Uterus (tissue), 4 donors: ENCODE measurements around the gene PLPPR3. TPM values are rescaled to one million over a fixed set of nuclear protein-coding genes. Genes with fewer than 3 reads are reported as not detected.
A peak's percentile ranks its signal among the peaks of the same experiment; 100 is the strongest.

Source experiments
- DNase-seq, 2 donors: peaks; one replicate each; pipeline ENCODE4 v3.0.0-alpha.2; 2019 to 2020
- H3K27ac ChIP-seq, 2 donors: fragments of 200-600 bp; sonication (generic); 1 replicate in 1 of 2; 2 replicates in 1 of 2; pipeline ENCODE4 v1.5.1; 2016 to 2018
- H3K27me3 ChIP-seq, 2 donors: fragments of 200-600 bp; sonication (generic); one replicate each; pipeline ENCODE4 v1.5.1; 2018 to 2019; ENCODE audit warnings: control low read depth in 1 of 2
- H3K36me3 ChIP-seq, 2 donors: fragments of 200-600 bp; sonication (generic); one replicate each; pipeline ENCODE4 v1.5.1; 2019; ENCODE audit warnings: control low read depth in 1 of 2
- H3K4me1 ChIP-seq, 2 donors: fragments of 200-600 bp; sonication (generic); one replicate each; pipeline ENCODE4 v1.5.1; 2018 to 2019; ENCODE audit warnings: control low read depth in 1 of 2
- H3K4me3 ChIP-seq, 2 donors: fragments of 200-600 bp; sonication (generic); 1 replicate in 1 of 2; 2 replicates in 1 of 2; pipeline ENCODE4 v1.5.1; 2018 to 2019; ENCODE audit warnings: mild to moderate bottlenecking in 1 of 2
- H3K9me3 ChIP-seq, 2 donors: fragments of 200-600 bp; sonication (generic); one replicate each; pipeline ENCODE4 v1.5.1; 2019; ENCODE audit warnings: control low read depth in 1 of 2
- CTCF ChIP-seq, 4 experiments: fragments of 200-600 bp in 2 of 4; fragments of 450-650 bp in 2 of 4; sonication (generic) in 2 of 4; IDR thresholded peaks; one replicate each; pipeline ENCODE4 v1.5.1; 2016 to 2019; ENCODE audit warnings: antibody characterized with exemption in 4 of 4, mild to moderate bottlenecking in 2 of 4, moderate library complexity in 1 of 4
- POLR2A ChIP-seq, 2 donors: fragments of 450-650 bp; IDR thresholded peaks; one replicate each; pipeline ENCODE4 v1.6.1; 2016; ENCODE audit warnings: antibody characterized with exemption in 2 of 2, mild to moderate bottlenecking in 1 of 2, moderate library complexity in 1 of 2
- intact Hi-C: fragments of 100-400 bp; cut with DNase I; formaldehyde crosslinking; loops from one replicate; pipeline ENCODE4 v1.15.1; 2023; ENCODE audit warnings: low total_unique reads
- total RNA-seq, 4 donors: library from RNA; depleted of rRNA in 3 of 4; stranded (reverse); fragments of >200 nt in 3 of 4; gene quantifications; one replicate each; pipeline versions ENCODE4 v1.1.0 to v1.2.4, GENCODE V29; 2014 to 2023
- donor health status: DM: yes; HTN: yes; CAD: no.

The PLPPR3 gene
- total RNA-seq, 4 donors from 2014 or later, result 3.4 TPM; not detected in 3

- TF ChIP-seq CTCF (IDR thresholded peaks at IDR 0.05) (peak in 1 of 4 experiments; percentile 8), POLR2A (IDR thresholded peaks at IDR 0.05) (no peak)
- no peaks in the 10 kb centered on the region for H3K36me3 ChIP-seq
- DNase-seq, result no peak
- no peaks in the 10 kb centered on the region for H3K27me3 ChIP-seq
- peak overlapping the region; percentile 87 to 99 for H3K4me3 ChIP-seq
- H3K27ac ChIP-seq, result peak overlapping the region; percentile 96 to 99
- no peaks in the 10 kb centered on the region for H3K9me3 ChIP-seq
- peaks cover 32 to 46% of the 10 kb centered on the region in 2 donors for H3K4me1 ChIP-seq
- intact Hi-C loops, result no loop called here
These were observed 22.5 kb downstream of the PLPPR3 start for GRCh38 chr19:799076-799881.

DNA sequence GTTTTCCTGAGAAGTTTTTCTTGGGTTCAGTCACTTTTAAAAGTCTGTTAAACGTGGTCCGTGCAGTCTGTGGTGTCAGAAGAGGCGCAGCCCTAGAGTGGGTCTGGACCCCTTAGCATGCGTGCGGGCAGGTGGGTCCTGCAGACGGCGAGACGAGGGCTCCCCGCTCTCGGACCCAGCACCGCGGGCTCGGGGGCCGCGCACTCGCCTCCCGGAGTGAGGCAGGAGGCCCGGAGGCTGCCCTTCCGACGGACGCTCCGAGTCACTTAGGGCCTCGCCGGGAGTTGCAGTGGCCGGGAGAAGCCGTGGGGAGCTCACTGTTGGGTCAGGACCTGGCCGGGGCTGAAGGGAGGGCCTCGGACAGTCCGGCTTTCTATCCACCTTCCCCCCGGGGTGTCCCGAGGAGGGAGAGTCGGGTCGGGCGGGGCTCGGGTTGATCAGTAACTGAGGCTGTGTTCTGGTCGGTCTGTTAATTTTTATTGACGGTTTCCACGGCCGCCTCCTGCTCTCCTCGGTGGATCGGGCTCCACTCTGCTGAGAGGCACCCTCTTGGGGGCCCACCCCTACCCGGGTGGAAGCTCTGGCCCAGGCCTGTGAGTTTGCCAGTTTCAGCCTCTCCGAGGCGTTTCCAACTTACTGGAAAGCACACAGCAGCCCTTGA, 23.2 kb downstream of the PLPPR3 start:
- peaks cover 32 to 46% of the 10 kb centered on the region in 2 donors for H3K4me1 ChIP-seq
- intact Hi-C loops, result no loop called here
- peak overlapping the region; percentile 87 to 99 for H3K4me3 ChIP-seq
- H3K27ac ChIP-seq, result peak overlapping the region; percentile 96 to 99
- DNase-seq, result no peak
- H3K36me3 ChIP-seq, result no peaks in the 10 kb centered on the region
- no peaks in the 10 kb centered on the region for H3K9me3 ChIP-seq
- TF ChIP-seq POLR2A (IDR thresholded peaks at IDR 0.05) (no peak), CTCF (IDR thresholded peaks at IDR 0.05) (no peak)
- no peaks in the 10 kb centered on the region for H3K27me3 ChIP-seq

DNA sequence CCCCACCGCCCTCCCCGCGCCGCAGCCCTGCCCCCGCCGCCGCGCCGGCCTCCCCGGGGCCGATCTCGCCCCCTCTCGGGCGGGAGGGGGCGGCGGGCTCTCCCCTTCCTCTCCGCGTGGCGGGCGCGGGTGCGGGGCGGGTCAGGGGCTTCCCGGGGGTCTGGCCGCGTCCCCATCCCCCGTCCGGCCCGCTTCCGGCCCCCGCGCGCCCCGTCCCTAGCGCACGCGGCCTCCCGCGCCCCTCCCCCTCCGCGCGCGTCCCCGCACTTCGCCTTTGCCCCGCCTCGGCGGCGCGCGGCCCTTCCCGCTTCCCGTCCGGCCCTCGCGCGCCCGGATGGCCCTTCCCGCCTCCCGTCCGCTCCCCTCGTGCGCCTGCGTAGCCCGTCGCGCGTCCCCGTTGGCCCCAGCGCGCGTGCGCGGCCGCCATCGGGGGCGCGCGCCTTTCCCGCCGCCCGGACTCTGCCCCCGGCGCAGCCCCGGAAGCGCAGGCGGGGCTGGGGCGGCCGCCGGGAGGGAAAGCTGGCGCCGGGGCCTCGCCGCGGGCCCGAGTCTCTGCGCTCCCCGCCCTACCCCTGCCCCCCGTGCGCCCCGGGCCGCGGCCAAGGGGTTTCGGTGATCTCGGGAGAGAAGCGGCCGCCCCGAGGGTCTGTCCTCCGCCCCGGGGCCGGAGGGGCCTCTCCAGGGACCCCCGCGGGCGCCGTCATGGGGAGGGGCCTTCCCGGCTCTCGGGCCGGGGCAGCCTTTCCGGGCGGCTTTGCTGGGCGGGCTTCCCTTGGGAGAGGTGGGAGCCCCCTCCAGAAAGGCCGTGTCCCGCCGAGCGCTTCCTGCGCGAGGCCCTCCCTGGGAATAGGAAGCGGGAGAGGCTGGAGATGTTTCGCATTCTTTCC, 24.0 kb downstream of the PLPPR3 start:
- intact Hi-C loops, result no loop called here
- H3K27me3 ChIP-seq, result no peaks in the 10 kb centered on the region
- H3K9me3 ChIP-seq, result no peaks in the 10 kb centered on the region
- H3K4me1 ChIP-seq, result peaks cover 30 to 42% of the 10 kb centered on the region in 2 donors
- H3K27ac ChIP-seq, result peak overlapping the region; percentile 96 to 99
- TF ChIP-seq CTCF (IDR thresholded peaks at IDR 0.05) (peak in 2 of 4 experiments; percentile 35 to 36), POLR2A (IDR thresholded peaks at IDR 0.05) (no peak)
- DNase-seq, result peak; percentile 86 to 89
- H3K36me3 ChIP-seq, result no peaks in the 10 kb centered on the region
- H3K4me3 ChIP-seq, result peak overlapping the region; percentile 87 to 99

DNA sequence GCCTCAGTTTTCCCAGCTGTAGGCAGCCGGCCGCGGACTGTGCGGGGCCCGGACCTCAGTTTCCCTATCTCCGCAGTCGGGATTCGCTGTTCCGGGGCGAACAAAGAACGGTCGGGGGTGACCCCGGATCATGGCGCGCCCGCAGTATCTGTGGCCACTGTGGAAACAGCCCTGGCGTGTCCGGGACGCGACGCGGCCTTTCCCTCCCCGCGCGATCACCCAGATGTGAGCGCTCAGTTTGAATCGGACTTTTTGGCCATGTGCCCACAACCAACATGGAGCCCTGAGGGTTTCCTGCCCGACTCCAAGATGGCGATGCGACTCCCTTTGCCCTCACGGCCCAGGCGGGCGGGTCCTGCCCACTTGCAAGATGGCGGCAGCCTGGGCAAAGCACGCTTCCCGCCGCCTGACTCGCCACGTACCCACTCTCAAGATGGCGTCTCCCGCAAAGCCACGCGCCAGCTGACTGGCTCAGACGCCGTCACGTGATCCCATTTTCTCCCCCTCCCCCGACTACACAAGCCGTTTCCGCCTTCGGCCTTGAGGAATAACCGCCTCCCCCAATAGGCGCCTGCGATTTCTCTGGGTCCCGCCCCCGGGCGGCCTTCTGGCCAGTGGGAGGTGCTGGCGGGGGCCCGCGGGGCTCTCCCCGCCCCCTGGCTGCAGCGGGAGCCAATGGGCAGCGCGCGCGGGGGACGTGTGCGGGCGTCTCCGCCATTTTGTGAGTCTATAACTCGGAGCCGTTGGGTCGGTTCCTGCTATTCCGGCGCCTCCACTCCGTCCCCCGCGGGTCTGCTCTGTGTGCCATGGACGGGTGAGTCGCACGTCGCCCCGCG, 24.8 kb downstream of the PLPPR3 start, which contains the start of gene PTBP1:
TSS of gene PTBP1 (plus strand) at position 761 of the 836 bp plus-strand sequence. CDS start at position 807, 46 bp downstream.
- DNase-seq, result peak; percentile 100
- Histone ChIP-seq H3K4me3 (peak within 1 kb of the TSS; percentile 87 to 99), H3K9me3 (no peaks in the 10 kb centered on the region), H3K36me3 (no peaks in the 10 kb centered on the region), H3K27ac (peak within 1 kb of the TSS; percentile 96 to 99), H3K27me3 (no peaks in the 10 kb centered on the region), H3K4me1 (peaks cover 25 to 34% of the 10 kb centered on the region in 2 donors)
- TF ChIP-seq POLR2A (IDR thresholded peaks at IDR 0.05) (peak; percentile 50 to 84), CTCF (IDR thresholded peaks at IDR 0.05) (peak; percentile 7 to 13 (median 10))
- intact Hi-C loops, result no loop called here
